Trophoblast cell (in vitro differentiated cells and primary cell): Measurements from ENCODE around the gene GLG1.
"Not testable (repeated sequence)": the region's sequence is repeated elsewhere in the genome, so short reads cannot be mapped to it uniquely, and the experiment has no call there.

ENCODE experiments used
- DNase-seq, 2 donors: peaks; one replicate each; pipeline ENCODE4 v3.0.0-alpha.2; 2016
- H2AFZ ChIP-seq: 2 replicates; pipeline ENCODE4 v1.6.1; 2013; ENCODE audit warnings: low read length, moderate library complexity, mild to moderate bottlenecking; ENCODE audit not compliant: insufficient read depth, poor library complexity
- H2AK5ac ChIP-seq: 2 replicates; pipeline ENCODE4 v1.6.1; 2013; ENCODE audit warnings: mild to moderate bottlenecking, low read length
- H2BK120ac ChIP-seq: 2 replicates; pipeline ENCODE4 v1.6.1; 2013; ENCODE audit warnings: low read length, mild to moderate bottlenecking, moderate library complexity; ENCODE audit not compliant: insufficient read depth, poor library complexity
- H2BK12ac ChIP-seq: 2 replicates; pipeline ENCODE4 v1.6.1; 2013; ENCODE audit warnings: mild to moderate bottlenecking, low read length, moderate library complexity
- H2BK5ac ChIP-seq: 2 replicates; pipeline ENCODE4 v1.6.1; 2013; ENCODE audit warnings: low read length, low read depth, moderate library complexity, mild to moderate bottlenecking; ENCODE audit not compliant: poor library complexity
- H3K14ac ChIP-seq: 2 replicates; pipeline ENCODE4 v1.6.1; 2013; ENCODE audit warnings: mild to moderate bottlenecking, low read length
- H3K18ac ChIP-seq: 2 replicates; pipeline ENCODE4 v1.6.1; 2013; ENCODE audit warnings: mild to moderate bottlenecking, low read length
- H3K23ac ChIP-seq: 2 replicates; pipeline ENCODE4 v1.6.1; 2013; ENCODE audit warnings: low read length
- H3K27ac ChIP-seq: 2 replicates; pipeline ENCODE4 v1.5.1; 2013; ENCODE audit warnings: low read depth, mild to moderate bottlenecking, inconsistent platforms, low read length, moderate library complexity
- H3K27me3 ChIP-seq: 2 replicates; pipeline ENCODE4 v1.6.1; 2013; ENCODE audit warnings: inconsistent platforms, mild to moderate bottlenecking, low read length, moderate library complexity; ENCODE audit not compliant: insufficient read depth
- H3K36me3 ChIP-seq, 2 experiments: 1 replicate in 1 of 2; 2 replicates in 1 of 2; pipeline ENCODE4 v1.6.1; 2013; ENCODE audit warnings: low read length in 2 of 2, mild to moderate bottlenecking in 2 of 2, moderate library complexity in 1 of 2; ENCODE audit not compliant: insufficient read depth in 2 of 2, control insufficient read depth in 1 of 2
- H3K4ac ChIP-seq: 2 replicates; pipeline ENCODE4 v1.6.1; 2013; ENCODE audit warnings: low read depth, mild to moderate bottlenecking, low read length, moderate library complexity
- H3K4me1 ChIP-seq, 2 experiments: 1 replicate in 1 of 2; 2 replicates in 1 of 2; pipeline ENCODE4 v1.6.1; 2013; ENCODE audit warnings: low read length in 2 of 2, mild to moderate bottlenecking in 2 of 2, moderate library complexity in 1 of 2; ENCODE audit not compliant: insufficient read depth in 2 of 2, control insufficient read depth in 1 of 2
- H3K4me2 ChIP-seq: 2 replicates; pipeline ENCODE4 v1.6.1; 2013; ENCODE audit warnings: inconsistent platforms, mild to moderate bottlenecking, low read length, moderate library complexity
- H3K4me3 ChIP-seq: 2 replicates; pipeline ENCODE4 v1.5.1; 2013; ENCODE audit warnings: mild to moderate bottlenecking, low read depth, low read length, inconsistent platforms
- H3K79me1 ChIP-seq: one replicate; pipeline ENCODE4 v1.6.1; 2013; ENCODE audit warnings: low read length
- H3K79me2 ChIP-seq: 2 replicates; pipeline ENCODE4 v1.6.1; 2013; ENCODE audit warnings: low read length, mild to moderate bottlenecking; ENCODE audit not compliant: control insufficient read depth, insufficient read depth, poor library complexity
- H3K9ac ChIP-seq: 2 replicates; pipeline ENCODE4 v1.6.1; 2013; ENCODE audit warnings: mild to moderate bottlenecking, low read length
- H3K9me3 ChIP-seq: 2 replicates; pipeline ENCODE4 v1.6.1; 2013; ENCODE audit warnings: low read depth, mild to moderate bottlenecking, control low read depth, inconsistent platforms, low read length; ENCODE audit not compliant: insufficient read depth
- H4K12ac ChIP-seq: 2 replicates; pipeline ENCODE4 v1.6.1; 2013; ENCODE audit warnings: low read depth, mild to moderate bottlenecking, low read length, moderate library complexity
- H4K8ac ChIP-seq: 2 replicates; pipeline ENCODE4 v1.6.1; 2013; ENCODE audit warnings: low read depth, mild to moderate bottlenecking, low read length, moderate library complexity
- H4K91ac ChIP-seq: one replicate; pipeline ENCODE4 v1.6.1; 2013; ENCODE audit warnings: low read depth, mild to moderate bottlenecking, low read length, moderate library complexity
- WGBS: extraction: QIAGEN DNeasy Blood & Tissue Kit; methylation state at CpG from one replicate; pipeline ENCODE4 v1.1.7; 2013; ENCODE audit warnings: missing lambda C conversion rate; ENCODE audit not compliant: insufficient read length, insufficient coverage; ENCODE audit errors: extremely low coverage; 5-methylcytosine and 5-hydroxymethylcytosine counted together

GLG1 gene

DNA sequence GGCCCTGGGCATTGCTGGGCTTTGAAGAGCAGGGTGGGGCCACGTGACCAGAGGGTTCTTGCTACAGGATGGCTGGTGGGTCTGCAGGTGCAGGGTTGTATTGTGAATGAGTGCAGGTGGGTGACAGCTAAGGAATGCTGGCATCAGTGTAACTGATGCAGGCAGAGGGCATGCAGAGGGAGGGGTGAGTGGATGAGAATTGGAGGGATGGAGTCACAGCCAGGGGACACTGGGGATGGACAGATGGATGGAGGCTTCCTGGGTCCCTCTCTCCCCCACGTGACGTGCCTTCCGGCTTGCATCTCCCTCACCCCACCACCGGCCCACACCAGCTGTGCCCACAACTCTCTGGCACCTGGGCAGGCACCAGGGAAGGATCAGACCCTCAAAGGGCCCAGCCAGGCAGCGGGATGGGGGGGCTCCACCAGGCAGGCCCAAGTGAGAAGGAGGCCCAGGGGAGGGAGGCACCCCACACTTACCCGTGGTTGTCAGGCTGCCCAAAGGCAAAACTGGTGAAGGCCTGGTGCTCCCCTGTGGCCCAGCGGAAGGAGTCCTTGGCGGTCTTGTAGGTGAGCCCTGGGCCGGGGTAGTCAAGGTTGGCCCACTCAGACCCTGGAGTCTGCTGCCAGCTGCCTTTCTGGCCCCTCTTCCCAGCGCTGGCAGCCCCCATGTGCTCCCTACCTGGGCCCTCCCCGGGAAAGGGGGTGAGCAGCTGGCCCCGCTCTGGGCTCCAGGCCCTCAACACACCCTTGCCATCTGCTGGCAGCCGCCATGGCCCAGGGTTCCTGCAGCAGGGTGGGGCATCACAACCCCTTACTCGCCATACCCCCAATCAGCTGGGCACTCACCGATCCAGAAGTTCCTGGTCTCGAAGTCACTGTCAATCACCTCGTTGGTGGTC lies 196.6 kb downstream of the GLG1 start:
- WGBS: no CpG with 5 or more reads among the region's 18 CpGs
- not testable (repeated sequence) for H3K9ac ChIP-seq, H2BK5ac ChIP-seq, H4K91ac ChIP-seq, H2AFZ ChIP-seq, H2BK120ac ChIP-seq, H3K27me3 ChIP-seq, H4K8ac ChIP-seq, H3K9me3 ChIP-seq, H3K4me2 ChIP-seq, H3K27ac ChIP-seq, H3K36me3 ChIP-seq, H3K4me3 ChIP-seq, H3K4me1 ChIP-seq, H4K12ac ChIP-seq, H3K79me1 ChIP-seq, H3K14ac ChIP-seq, H3K18ac ChIP-seq, H2BK12ac ChIP-seq, H3K23ac ChIP-seq, DNase-seq, H3K79me2 ChIP-seq, H2AK5ac ChIP-seq, H3K4ac ChIP-seq

- not testable (repeated sequence) for H2AFZ ChIP-seq, DNase-seq, H4K12ac ChIP-seq, H3K4me3 ChIP-seq, H4K91ac ChIP-seq, H3K27ac ChIP-seq, H3K4me2 ChIP-seq, H3K4me1 ChIP-seq, H2BK12ac ChIP-seq, H3K14ac ChIP-seq, H3K27me3 ChIP-seq, H2BK120ac ChIP-seq, H3K18ac ChIP-seq, H3K9ac ChIP-seq, H3K79me2 ChIP-seq, H4K8ac ChIP-seq, H2AK5ac ChIP-seq, H3K23ac ChIP-seq, H2BK5ac ChIP-seq, H3K9me3 ChIP-seq, H3K36me3 ChIP-seq, H3K79me1 ChIP-seq, H3K4ac ChIP-seq
- no CpG with 5 or more reads among the region's 15 CpGs for WGBS
Measured at GRCh38 chr16:74409185-74409981, 197.5 kb downstream of the GLG1 start.

DNA sequence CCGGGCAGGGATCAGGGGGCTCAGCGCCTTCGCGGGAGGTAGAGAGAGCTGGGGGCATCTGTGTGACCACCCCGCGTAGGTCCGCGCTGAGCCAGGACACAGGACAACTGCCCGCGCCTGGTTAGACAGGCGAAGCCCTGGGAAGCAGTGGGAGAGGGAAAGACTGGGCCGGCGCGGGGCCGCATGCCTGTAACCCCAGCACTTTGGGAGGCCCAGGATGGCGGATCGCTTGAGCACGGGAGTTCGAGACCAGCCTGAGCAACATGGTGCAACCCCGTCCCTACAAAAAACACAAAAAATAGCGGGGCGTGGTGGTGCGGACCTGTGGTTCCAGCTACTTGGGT lies 199.6 kb downstream of the GLG1 start:
- Histone ChIP-seq H2AFZ (peak overlapping the region; percentile 8), H3K4me3 (peak overlapping the region; percentile 61), H4K91ac (peak overlapping the region; percentile 36), H3K18ac (peak overlapping the region; percentile 5), H4K12ac (peak overlapping the region; percentile 4), H3K4me2 (peak overlapping the region; percentile 75), H3K9ac (peak overlapping the region; percentile 82), H4K8ac (peak overlapping the region; percentile 55)
- H2BK5ac ChIP-seq, H3K4ac ChIP-seq, H3K4me1 ChIP-seq, H3K14ac ChIP-seq, H3K79me1 ChIP-seq, H3K27me3 ChIP-seq, H3K23ac ChIP-seq, H2BK120ac ChIP-seq, H2AK5ac ChIP-seq, H3K9me3 ChIP-seq, H3K27ac ChIP-seq, H3K36me3 ChIP-seq, H2BK12ac ChIP-seq, H3K79me2 ChIP-seq: not testable (repeated sequence)
- no CpG with 5 or more reads among the region's 23 CpGs for WGBS
- peak in 1 of 2 donors; percentile 20 for DNase-seq

DNA sequence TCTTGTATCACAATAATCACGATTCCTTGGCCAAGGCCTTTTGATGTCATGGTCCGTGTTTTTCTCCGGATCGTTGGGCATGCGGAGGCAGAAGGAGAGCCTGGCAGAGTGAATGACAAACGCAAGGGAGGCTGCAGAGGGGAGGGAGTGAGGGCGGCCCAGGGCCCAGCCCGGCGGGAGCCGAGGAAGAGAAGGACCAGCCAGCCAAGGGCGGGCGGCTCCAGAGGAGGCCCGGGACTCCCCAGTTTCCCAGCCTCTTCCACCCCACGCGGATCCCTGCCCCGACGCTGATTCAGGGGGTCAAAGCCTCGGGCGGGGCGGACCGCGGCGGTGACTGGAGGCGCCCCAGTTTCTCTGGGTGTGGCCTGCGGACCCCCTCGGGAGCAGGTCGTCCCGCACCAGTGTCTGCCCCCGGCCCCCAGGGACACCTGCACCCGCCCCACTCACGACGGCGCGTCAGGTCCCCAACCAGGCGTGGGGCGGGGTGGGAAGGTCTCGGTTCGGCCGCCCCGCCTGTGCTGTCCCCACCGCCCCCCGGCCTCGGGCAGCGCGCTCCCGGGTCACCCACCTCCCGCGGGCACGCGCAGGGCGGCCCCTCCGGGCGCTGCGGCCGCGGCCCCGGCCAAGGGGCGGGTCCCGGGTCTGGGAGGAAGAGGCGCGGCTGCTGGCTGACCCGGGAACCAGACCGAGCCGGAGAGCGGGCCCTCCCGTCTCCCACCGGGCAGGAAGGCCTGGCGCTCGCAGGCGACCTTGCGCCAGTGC lies 200.1 kb downstream of the GLG1 start:
- H2BK120ac ChIP-seq, DNase-seq, H4K8ac ChIP-seq, H3K4me1 ChIP-seq, H2AK5ac ChIP-seq, H3K14ac ChIP-seq, H3K27ac ChIP-seq, H3K27me3 ChIP-seq, H3K36me3 ChIP-seq, H3K4ac ChIP-seq, H3K79me2 ChIP-seq, H3K4me3 ChIP-seq, H3K9ac ChIP-seq, H2AFZ ChIP-seq, H3K23ac ChIP-seq, H3K4me2 ChIP-seq, H4K12ac ChIP-seq, H3K79me1 ChIP-seq, H4K91ac ChIP-seq, H2BK12ac ChIP-seq, H3K18ac ChIP-seq, H3K9me3 ChIP-seq, H2BK5ac ChIP-seq: not testable (repeated sequence)
- WGBS: no CpG with 5 or more reads among the region's 71 CpGs
